RWPE2 (cell line): ENCODE data around the gene RETREG2.

ENCODE experiments used
- ATAC-seq: fragments of 200-7000 bp; cut with Tn5 transposase; 3 replicates; pipeline ENCODE4 v1.9.1; 2021; ENCODE audit warnings: low read depth
- DNase-seq: peaks from one replicate; pipeline ENCODE4 v3.0.0-alpha.2; 2020; ENCODE audit warnings: low spot score
- H3K27ac ChIP-seq: fragments of 450-650 bp; 2 replicates; pipeline ENCODE4 v1.5.1; 2017; ENCODE audit warnings: mild to moderate bottlenecking; ENCODE audit not compliant: poor library complexity, severe bottlenecking
- H3K27me3 ChIP-seq: fragments of 250-450 bp; sonication (Bioruptor Pico); 2 replicates; pipeline ENCODE4 v1.5.1; 2021; ENCODE audit warnings: mild to moderate bottlenecking, moderate library complexity; ENCODE audit not compliant: insufficient read depth, poor library complexity, severe bottlenecking
- H3K36me3 ChIP-seq: fragments of 250-450 bp; sonication (Bioruptor Pico); 2 replicates; pipeline ENCODE4 v1.5.1; 2020; ENCODE audit warnings: low read depth, mild to moderate bottlenecking, moderate library complexity
- H3K4me1 ChIP-seq: fragments of 250-450 bp; sonication (Bioruptor Pico); 2 replicates; pipeline ENCODE4 v1.5.1; 2021; ENCODE audit warnings: mild to moderate bottlenecking, moderate library complexity; ENCODE audit not compliant: insufficient read depth, poor library complexity, severe bottlenecking
- H3K4me3 ChIP-seq: fragments of 250-450 bp; sonication (Bioruptor Pico); 2 replicates; pipeline ENCODE4 v1.5.1; 2021; ENCODE audit warnings: mild to moderate bottlenecking, moderate library complexity; ENCODE audit not compliant: severe bottlenecking
- H3K9me3 ChIP-seq: fragments of 250-450 bp; sonication (Bioruptor Pico); 2 replicates; pipeline ENCODE4 v1.5.1; 2021; ENCODE audit warnings: mild to moderate bottlenecking, moderate library complexity; ENCODE audit not compliant: severe bottlenecking
- CTCF ChIP-seq: fragments of 450-650 bp; IDR thresholded peaks from one replicate; pipeline ENCODE4 v1.5.1; 2017; ENCODE audit warnings: mild to moderate bottlenecking, moderate library complexity; ENCODE audit not compliant: poor library complexity, severe bottlenecking

The RETREG2 gene

GRCh38 chr2:219225350-219225749 is 47.3 kb downstream of the RETREG2 start:
- ATAC-seq: no peak
- Histone ChIP-seq H3K4me1 (peaks cover 4% of the 10 kb centered on the region), H3K27ac (no peak overlapping the region), H3K27me3 (no peaks in the 10 kb centered on the region), H3K36me3 (peaks cover 55% of the 10 kb centered on the region), H3K4me3 (no peak overlapping the region), H3K9me3 (no peaks in the 10 kb centered on the region)
- DNase-seq: no peak
- TF ChIP-seq CTCF: no peak

DNA sequence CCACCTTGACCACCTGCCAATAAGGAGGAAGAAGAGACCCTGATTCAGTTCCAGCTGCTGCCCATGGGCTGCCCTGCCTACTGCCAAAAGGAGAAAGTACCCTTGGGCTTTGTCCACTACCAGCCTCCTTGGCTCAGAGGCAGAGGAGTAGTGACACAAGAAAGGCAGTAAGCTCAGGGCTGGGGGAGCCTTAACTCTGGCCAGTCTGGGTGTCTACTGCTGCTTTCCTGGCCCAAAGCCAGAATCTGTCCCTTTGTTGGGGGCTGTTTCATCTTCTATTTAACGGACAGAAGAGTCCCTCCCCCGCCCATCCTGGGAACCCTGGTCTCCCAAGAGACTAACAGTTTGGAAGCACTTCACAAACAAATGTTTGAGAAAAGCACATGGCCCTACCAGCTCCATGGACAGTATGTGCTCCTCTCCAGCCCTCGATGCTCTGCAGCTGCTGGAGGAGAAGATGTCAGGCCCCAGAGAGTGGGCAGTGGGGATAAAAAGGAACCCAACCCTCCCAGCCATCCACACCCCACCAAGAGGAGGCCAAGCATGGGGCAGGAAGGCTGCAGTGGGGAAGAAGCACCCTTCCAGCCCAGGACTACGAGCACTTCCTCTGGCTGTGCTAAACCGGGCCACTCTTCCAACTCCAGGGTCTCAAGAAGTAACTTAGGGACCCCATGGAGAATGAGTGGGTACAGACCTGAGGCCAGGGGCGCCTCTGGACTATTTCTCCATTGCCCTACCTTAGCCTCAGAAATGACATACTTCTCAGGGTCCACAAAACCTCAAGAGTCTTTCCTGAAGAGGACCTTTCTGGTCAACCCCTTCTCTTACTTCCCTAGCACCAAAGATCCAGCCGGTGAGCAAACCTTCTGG is 50.2 kb downstream of the RETREG2 start:
- ATAC-seq: no peak
- DNase-seq: no peak
- H3K27ac ChIP-seq: peak overlapping the region; percentile 82
- H3K9me3 ChIP-seq: no peaks in the 10 kb centered on the region
- no peak for TF ChIP-seq CTCF
- peaks cover 7% of the 10 kb centered on the region for H3K4me1 ChIP-seq
- H3K4me3 ChIP-seq: peak overlapping the region; percentile 68
- H3K27me3 ChIP-seq: no peaks in the 10 kb centered on the region
- peaks cover 72% of the 10 kb centered on the region for H3K36me3 ChIP-seq

GRCh38 chr2:219228911-219229304 is 50.8 kb downstream of the RETREG2 start:
- Histone ChIP-seq H3K4me1 (peaks cover 7% of the 10 kb centered on the region), H3K4me3 (peak overlapping the region; percentile 68), H3K27ac (peak overlapping the region; percentile 82), H3K36me3 (peaks cover 72% of the 10 kb centered on the region), H3K9me3 (no peaks in the 10 kb centered on the region), H3K27me3 (no peaks in the 10 kb centered on the region)
- ATAC-seq (peak; percentile 4; the same call in 2 of the 3 replicates), DNase-seq (no peak)
- TF ChIP-seq CTCF: no peak

DNA sequence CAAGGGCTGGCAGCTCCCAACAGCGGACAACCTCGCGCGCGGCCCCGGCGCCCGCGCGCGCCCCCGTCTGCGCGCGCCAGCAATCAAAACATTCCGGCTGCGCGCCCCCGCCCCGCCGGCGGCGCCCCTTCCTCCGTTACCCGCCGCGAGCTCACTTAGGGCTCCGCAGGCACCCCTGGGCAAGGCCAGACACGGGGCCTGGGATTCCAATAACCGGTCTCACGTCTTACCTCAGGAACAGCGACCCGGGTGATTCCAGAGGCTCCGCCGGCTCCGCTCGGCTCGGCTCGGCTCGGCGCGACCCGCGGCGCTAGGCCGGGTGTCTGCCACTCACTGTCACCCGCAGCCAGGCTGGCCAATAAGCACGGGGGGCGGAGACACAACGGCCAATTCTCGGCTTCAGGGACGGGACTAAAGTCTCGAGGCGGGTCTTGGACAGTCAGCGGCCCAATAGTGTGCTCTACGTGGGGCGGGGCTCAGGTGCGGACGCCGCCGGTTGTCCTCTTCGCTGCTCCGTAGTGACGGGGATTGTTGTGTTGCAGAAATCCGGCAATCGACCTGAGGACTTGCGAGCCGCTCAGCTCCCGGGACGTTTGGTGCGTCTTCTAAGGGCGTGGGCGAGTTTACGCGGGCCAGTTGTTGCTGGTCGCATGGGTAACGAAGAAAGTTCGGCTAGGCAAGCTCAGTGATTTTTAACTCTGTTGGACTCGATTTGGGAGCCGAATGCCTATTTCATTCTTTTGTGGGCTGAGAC is 51.4 kb downstream of the RETREG2 start, which contains the start of the genes ANKZF1 and ATG9A:
Gene ANKZF1, plus strand, starts transcription at position 502 of the 754 bp plus-strand sequence. CDS start 452 bp downstream, outside the sequence.
Gene ATG9A, minus strand, starts transcription at position 332 of the 754 bp plus-strand sequence. CDS start 1,612 bp downstream, outside the sequence.
- DNase-seq: peak; percentile 99
- peak within 1 kb of the TSS; percentile 68 for H3K4me3 ChIP-seq
- H3K27me3 ChIP-seq: no peaks in the 10 kb centered on the region
- TF ChIP-seq CTCF: no peak
- H3K4me1 ChIP-seq: peaks cover 7% of the 10 kb centered on the region
- ATAC-seq: peak; percentile 97
- H3K27ac ChIP-seq: peak within 1 kb of the TSS; percentile 82
- H3K36me3 ChIP-seq: peaks cover 72% of the 10 kb centered on the region
- H3K9me3 ChIP-seq: no peaks in the 10 kb centered on the region
